Neuron (in vitro differentiated cells): ENCODE data around the gene KLF6.

Source experiments
- H2AFZ ChIP-seq: one replicate; pipeline ENCODE4 v1.6.1; 2013; ENCODE audit warnings: low read depth, mild to moderate bottlenecking, inconsistent platforms, low read length, moderate library complexity
- H3K27me3 ChIP-seq: one replicate; pipeline ENCODE4 v1.6.1; 2013; ENCODE audit warnings: low read length; ENCODE audit not compliant: insufficient read depth
- H3K36me3 ChIP-seq: one replicate; pipeline ENCODE4 v1.6.1; 2013; ENCODE audit warnings: low read length; ENCODE audit not compliant: insufficient read depth
- H3K4me1 ChIP-seq: one replicate; pipeline ENCODE4 v1.6.1; 2013; ENCODE audit warnings: low read length; ENCODE audit not compliant: insufficient read depth
- H3K4me3 ChIP-seq: 2 replicates; pipeline ENCODE4 v1.5.1; 2013; ENCODE audit warnings: mild to moderate bottlenecking, low read length, moderate library complexity
- H3K9me3 ChIP-seq: one replicate; pipeline ENCODE4 v1.6.1; 2013; ENCODE audit warnings: low read length

Gene KLF6

GRCh38 chr10:3805791-3806461, 20.9 kb upstream of the KLF6 start:
- H3K36me3 ChIP-seq = no peaks in the 10 kb centered on the region
- H3K4me3 ChIP-seq = no peak overlapping the region
- H2AFZ ChIP-seq = no peak overlapping the region
- no peaks in the 10 kb centered on the region for H3K9me3 ChIP-seq
- peaks cover 3% of the 10 kb centered on the region for H3K4me1 ChIP-seq
- H3K27me3 ChIP-seq = no peaks in the 10 kb centered on the region

GRCh38 chr10:3805201-3805790, 20.3 kb upstream of the KLF6 start:
- Histone ChIP-seq H3K27me3 (no peaks in the 10 kb centered on the region), H2AFZ (no peak overlapping the region), H3K4me1 (peaks cover 3% of the 10 kb centered on the region), H3K36me3 (no peaks in the 10 kb centered on the region), H3K9me3 (no peaks in the 10 kb centered on the region), H3K4me3 (no peak overlapping the region)

DNA sequence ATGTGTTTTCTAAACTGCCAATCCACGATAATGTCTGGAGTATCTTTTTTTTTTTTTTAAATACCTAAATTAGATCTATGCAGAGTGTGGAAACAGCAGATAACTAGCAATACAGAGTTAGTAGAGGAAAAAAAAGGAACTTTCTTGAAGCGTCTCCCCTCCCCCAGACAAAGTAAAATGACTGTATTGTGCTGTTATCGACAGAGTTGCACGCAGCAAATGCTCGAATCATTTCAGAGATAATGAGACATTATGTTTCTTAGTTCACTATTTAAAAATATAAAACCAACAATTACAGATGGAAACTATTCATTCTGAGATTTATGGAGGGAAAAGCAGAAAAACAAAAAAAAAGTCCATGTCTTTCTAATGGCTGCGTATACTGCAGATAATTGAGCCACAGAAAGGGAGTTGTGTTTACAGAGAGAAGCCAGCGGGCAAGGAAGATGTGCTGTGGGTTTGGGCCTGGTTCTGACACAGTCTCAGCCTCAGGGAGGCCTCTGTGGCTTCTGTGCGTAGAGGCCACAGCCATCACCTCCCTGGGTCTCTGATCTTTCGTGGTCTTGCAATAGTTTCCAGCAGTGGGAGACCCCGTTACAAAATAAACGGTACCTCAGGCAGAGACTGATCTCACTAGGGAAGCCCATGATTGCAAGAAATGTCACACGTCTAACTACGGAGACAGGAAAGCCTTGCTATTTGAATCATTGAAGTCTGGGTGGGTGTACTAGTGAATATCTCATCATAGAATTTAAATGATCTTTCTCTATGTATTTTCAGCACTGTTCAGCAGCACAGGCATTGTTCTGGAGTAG, 19.1 kb upstream of the KLF6 start:
- Histone ChIP-seq H3K9me3 (no peaks in the 10 kb centered on the region), H3K27me3 (no peaks in the 10 kb centered on the region), H3K4me1 (peaks cover 3% of the 10 kb centered on the region), H3K4me3 (no peak overlapping the region), H3K36me3 (no peaks in the 10 kb centered on the region), H2AFZ (no peak overlapping the region)

- no peak overlapping the region for H2AFZ ChIP-seq
- H3K27me3 ChIP-seq = no peaks in the 10 kb centered on the region
- peaks cover 3% of the 10 kb centered on the region for H3K4me1 ChIP-seq
- H3K9me3 ChIP-seq = no peaks in the 10 kb centered on the region
- no peak overlapping the region for H3K4me3 ChIP-seq
- H3K36me3 ChIP-seq = no peaks in the 10 kb centered on the region
Observed at GRCh38 chr10:3803295-3803926, 18.4 kb upstream of the KLF6 start.

DNA sequence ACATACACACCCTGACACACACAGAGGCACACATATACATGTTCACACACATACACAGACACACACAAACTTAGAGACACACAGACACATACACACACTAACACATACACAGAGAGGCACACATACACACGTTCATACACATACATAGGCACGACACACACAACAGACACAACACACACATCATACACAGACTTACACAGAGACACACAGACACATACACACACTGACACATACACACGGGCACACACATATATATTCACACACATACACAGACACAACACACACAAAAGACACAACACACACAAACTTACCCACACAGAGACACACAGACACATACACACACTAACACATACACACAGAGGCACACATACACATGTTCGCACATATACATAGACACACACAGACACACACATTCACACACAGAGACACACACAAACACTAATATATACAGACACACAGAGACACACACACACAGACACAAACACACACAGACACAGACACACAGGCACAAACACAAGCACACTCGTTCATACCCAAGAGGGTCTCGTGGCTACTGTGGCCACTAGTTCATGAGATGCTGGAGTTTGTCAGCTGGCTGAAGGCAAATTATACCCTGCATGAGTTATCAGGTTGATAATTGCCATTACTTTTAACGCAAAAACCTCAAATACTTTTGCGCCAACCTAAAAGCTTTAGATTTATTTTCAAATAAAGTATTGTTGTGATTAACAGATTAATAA, 17.7 kb upstream of the KLF6 start:
- H3K4me1 ChIP-seq = no peaks in the 10 kb centered on the region
- H2AFZ ChIP-seq = no peak overlapping the region
- H3K9me3 ChIP-seq = no peaks in the 10 kb centered on the region
- H3K27me3 ChIP-seq = no peaks in the 10 kb centered on the region
- no peaks in the 10 kb centered on the region for H3K36me3 ChIP-seq
- H3K4me3 ChIP-seq = no peak overlapping the region

- Histone ChIP-seq H3K27me3 (no peaks in the 10 kb centered on the region), H2AFZ (no peak overlapping the region), H3K4me1 (no peaks in the 10 kb centered on the region), H3K9me3 (no peaks in the 10 kb centered on the region), H3K4me3 (no peak overlapping the region), H3K36me3 (no peaks in the 10 kb centered on the region)
Observed at GRCh38 chr10:3801558-3802192, 16.7 kb upstream of the KLF6 start.

- Histone ChIP-seq H3K9me3 (no peaks in the 10 kb centered on the region), H2AFZ (no peak overlapping the region), H3K27me3 (no peaks in the 10 kb centered on the region), H3K4me3 (no peak overlapping the region), H3K4me1 (no peaks in the 10 kb centered on the region), H3K36me3 (no peaks in the 10 kb centered on the region)
Observed at GRCh38 chr10:3800586-3800985, 15.6 kb upstream of the KLF6 start.

DNA sequence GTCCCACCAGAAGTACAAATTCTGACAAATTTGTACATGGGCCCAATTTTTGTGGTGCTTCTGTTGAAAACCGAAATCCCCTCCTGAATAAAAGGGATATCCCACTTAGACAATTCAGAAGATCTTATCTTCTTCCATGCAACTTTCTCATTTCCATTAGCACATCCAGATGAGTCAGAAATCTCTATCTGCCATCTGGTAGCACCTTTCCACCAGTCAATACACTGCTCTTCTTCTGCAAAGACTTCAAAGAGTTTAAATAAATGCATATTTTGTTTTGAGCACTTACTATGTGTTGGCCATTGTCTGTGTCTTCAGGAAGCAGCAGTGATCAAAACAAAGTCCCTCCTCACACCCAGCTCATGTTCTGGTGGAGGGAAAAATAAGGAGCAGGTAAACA, 12.7 kb upstream of the KLF6 start:
- Histone ChIP-seq H3K4me3 (no peak overlapping the region), H3K9me3 (peaks cover 5% of the 10 kb centered on the region), H3K27me3 (no peaks in the 10 kb centered on the region), H3K36me3 (no peaks in the 10 kb centered on the region), H3K4me1 (peaks cover under 1% of the 10 kb centered on the region), H2AFZ (no peak overlapping the region)

DNA sequence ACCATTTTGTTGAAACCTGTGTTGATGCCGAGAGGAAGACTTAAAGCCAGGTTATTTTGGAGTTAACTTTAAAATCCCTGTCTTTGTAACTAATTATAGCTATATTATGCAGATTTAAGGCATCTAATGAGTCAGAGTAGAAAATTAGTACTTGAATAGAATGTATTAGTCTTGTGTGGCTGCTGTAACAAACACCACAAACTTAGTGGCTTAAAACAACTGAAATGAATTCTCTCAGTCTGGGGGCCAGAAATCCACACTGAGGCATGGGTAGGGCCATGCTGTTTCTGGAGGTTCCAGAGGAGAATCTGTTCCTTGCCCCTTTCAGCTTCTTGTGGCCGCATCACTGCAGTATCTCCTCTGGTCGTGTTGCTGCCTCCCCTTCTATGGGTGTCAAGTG, 8.5 kb upstream of the KLF6 start:
- H3K27me3 ChIP-seq = no peaks in the 10 kb centered on the region
- H3K36me3 ChIP-seq = no peaks in the 10 kb centered on the region
- H2AFZ ChIP-seq = no peak overlapping the region
- peaks cover 8% of the 10 kb centered on the region for H3K9me3 ChIP-seq
- H3K4me3 ChIP-seq = no peak overlapping the region
- peaks cover 8% of the 10 kb centered on the region for H3K4me1 ChIP-seq

DNA sequence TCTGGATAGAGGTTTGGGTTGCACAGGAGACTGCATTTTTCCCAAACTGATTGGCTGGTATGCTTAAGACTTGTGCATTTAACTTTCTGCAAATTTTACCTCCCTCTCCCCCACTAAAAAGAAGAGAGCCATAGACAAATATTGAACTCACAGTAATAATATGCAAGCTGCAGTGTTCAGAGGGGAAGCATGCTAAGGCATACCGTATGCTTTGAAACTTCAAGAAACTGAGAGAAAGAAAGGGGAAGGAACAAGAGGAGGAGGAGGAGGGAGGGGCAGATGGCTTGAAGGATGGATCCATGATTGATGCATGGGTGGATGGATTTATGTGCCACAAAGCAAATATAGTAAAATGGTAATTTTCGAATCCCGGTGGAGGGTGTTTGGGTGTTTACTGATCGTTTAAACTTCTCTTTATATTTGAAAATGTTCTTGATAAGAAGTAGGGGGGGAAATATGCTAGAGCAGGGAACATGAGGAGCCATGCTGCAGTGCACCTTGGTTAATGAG, 7.8 kb upstream of the KLF6 start:
- no peaks in the 10 kb centered on the region for H3K27me3 ChIP-seq
- no peak overlapping the region for H3K4me3 ChIP-seq
- H3K9me3 ChIP-seq = peaks cover 8% of the 10 kb centered on the region
- no peaks in the 10 kb centered on the region for H3K36me3 ChIP-seq
- H2AFZ ChIP-seq = no peak overlapping the region
- H3K4me1 ChIP-seq = peaks cover 8% of the 10 kb centered on the region

GRCh38 chr10:3791974-3792633, 7.1 kb upstream of the KLF6 start:
- no peaks in the 10 kb centered on the region for H3K27me3 ChIP-seq
- H3K9me3 ChIP-seq = peaks cover 8% of the 10 kb centered on the region
- H3K36me3 ChIP-seq = no peaks in the 10 kb centered on the region

GRCh38 chr10:3790858-3791257, 5.8 kb upstream of the KLF6 start:
- no peaks in the 10 kb centered on the region for H3K36me3 ChIP-seq
- peaks cover 15% of the 10 kb centered on the region for H3K4me1 ChIP-seq
- H3K9me3 ChIP-seq = peaks cover 8% of the 10 kb centered on the region
- no peak overlapping the region for H3K4me3 ChIP-seq
- H3K27me3 ChIP-seq = no peaks in the 10 kb centered on the region
- H2AFZ ChIP-seq = no peak overlapping the region

More at GRCh38 chr10:3791974-3792633, 7.1 kb upstream of the KLF6 start:
- peaks cover 8% of the 10 kb centered on the region for H3K4me1 ChIP-seq
- H3K4me3 ChIP-seq = no peak overlapping the region
- no peak overlapping the region for H2AFZ ChIP-seq
